ENCODE data around the gene SF3A1. TPM values are rescaled to one million over a fixed set of nuclear protein-coding genes. Genes with fewer than 3 reads are reported as not detected.

Gene SF3A1
- total RNA-seq, 1 donor from 2014 or later: 54.8 TPM

DNA sequence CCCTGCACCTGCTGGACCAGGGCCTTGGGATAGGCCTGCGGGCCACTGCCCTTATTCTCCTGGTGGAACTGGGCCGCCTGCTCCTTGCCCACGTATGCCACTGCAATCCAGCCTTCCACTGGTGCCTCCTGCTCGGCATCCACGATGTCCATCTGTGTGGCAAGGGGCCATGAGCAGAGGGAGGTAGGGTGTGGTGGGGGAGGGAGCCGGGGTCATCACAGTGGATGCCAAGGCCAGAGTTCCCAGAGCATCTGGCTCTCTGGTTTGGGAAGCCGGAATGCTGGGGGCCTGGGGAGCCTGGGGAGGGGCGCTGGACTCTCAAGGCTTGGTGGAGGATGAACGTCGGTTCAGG is 29.9 kb upstream of the SF3A1 start:
- no peaks in the 10 kb centered on the region for H3K27me3 ChIP-seq (ENCODE audit: control insufficient read depth, insufficient read depth, low read length)
- peak overlapping the region; percentile 60 for H3K4me3 ChIP-seq (ENCODE audit: low read depth, low read length)
- H3K36me3 ChIP-seq (ENCODE audit: control insufficient read depth, insufficient read depth, low read length): no peaks in the 10 kb centered on the region
- TF ChIP-seq, protein P1, sequence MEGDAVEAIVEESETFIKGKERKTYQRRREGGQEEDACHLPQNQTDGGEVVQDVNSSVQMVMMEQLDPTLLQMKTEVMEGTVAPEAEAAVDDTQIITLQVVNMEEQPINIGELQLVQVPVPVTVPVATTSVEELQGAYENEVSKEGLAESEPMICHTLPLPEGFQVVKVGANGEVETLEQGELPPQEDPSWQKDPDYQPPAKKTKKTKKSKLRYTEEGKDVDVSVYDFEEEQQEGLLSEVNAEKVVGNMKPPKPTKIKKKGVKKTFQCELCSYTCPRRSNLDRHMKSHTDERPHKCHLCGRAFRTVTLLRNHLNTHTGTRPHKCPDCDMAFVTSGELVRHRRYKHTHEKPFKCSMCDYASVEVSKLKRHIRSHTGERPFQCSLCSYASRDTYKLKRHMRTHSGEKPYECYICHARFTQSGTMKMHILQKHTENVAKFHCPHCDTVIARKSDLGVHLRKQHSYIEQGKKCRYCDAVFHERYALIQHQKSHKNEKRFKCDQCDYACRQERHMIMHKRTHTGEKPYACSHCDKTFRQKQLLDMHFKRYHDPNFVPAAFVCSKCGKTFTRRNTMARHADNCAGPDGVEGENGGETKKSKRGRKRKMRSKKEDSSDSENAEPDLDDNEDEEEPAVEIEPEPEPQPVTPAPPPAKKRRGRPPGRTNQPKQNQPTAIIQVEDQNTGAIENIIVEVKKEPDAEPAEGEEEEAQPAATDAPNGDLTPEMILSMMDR (IDR thresholded peaks at IDR 0.05; ENCODE audit: insufficient read depth, low read length, poor library complexity, severe bottlenecking): no peak
- DNase-seq (ENCODE audit: low read depth): no peak

- Histone ChIP-seq H3K4me3 (ENCODE audit: low read depth, low read length) (no peak overlapping the region), H3K36me3 (ENCODE audit: control insufficient read depth, insufficient read depth, low read length) (no peaks in the 10 kb centered on the region), H3K27me3 (ENCODE audit: control insufficient read depth, insufficient read depth, low read length) (no peaks in the 10 kb centered on the region)
- no peak for DNase-seq (ENCODE audit: low read depth)
- TF ChIP-seq, protein P1 (IDR thresholded peaks at IDR 0.05; ENCODE audit: insufficient read depth, low read length, poor library complexity, severe bottlenecking): no peak
These were observed 29.2 kb upstream of the SF3A1 start for GRCh38 chr22:30385942-30386341.

- DNase-seq (ENCODE audit: low read depth): no peak
- TF ChIP-seq, protein P1 (IDR thresholded peaks at IDR 0.05; ENCODE audit: insufficient read depth, low read length, poor library complexity, severe bottlenecking): no peak
- no peaks in the 10 kb centered on the region for H3K27me3 ChIP-seq (ENCODE audit: control insufficient read depth, insufficient read depth, low read length)
These were observed 26.4 kb upstream of the SF3A1 start for GRCh38 chr22:30383061-30383460.

DNA sequence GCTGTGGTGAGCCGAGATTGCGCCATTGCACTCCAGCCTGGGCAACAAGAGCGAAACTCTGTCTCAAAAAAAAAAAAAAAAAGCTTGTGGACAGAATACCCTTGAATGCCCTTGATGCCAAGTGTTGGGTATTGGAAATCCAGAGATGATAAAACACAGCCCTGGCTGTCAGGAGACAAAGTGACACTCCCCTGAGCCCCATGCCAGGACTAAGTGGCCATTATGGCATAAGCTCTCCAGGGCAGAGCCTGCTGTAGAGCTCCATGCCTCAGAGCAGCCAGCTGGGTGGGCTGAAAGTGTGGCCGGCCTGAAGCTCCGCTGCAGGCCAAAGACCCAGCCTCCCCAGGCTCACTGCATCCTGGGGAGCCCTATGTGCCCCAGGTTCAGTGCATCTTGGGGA is 25.6 kb upstream of the SF3A1 start:
- no peak for DNase-seq (ENCODE audit: low read depth)
- TF ChIP-seq, protein P1 (IDR thresholded peaks at IDR 0.05; ENCODE audit: insufficient read depth, low read length, poor library complexity, severe bottlenecking): no peak

More at GRCh38 chr22:30383061-30383460, 26.4 kb upstream of the SF3A1 start:
- no peak overlapping the region for H3K4me3 ChIP-seq (ENCODE audit: low read depth, low read length)
- no peaks in the 10 kb centered on the region for H3K36me3 ChIP-seq (ENCODE audit: control insufficient read depth, insufficient read depth, low read length)

DNA sequence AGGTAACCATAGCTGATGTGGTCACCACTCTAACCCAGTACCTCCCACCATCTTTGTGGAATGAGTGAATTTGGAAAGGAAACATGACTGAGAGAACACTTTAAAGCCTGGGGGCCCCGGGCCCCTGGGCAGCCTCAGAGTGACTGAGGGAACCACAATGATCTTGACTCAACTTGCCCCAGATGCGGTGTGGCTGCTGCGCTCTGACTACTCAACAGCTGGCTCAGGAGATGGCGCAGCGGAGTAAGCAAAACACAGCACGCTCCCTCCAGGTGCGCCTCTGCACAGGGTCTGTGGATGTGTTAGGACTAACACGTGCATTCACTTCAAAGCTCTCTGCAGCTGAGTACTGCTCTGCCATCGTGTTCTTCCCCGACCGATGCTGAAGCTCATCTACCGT is 24.6 kb upstream of the SF3A1 start:
- Histone ChIP-seq H3K4me3 (ENCODE audit: low read depth, low read length) (no peak overlapping the region), H3K27me3 (ENCODE audit: control insufficient read depth, insufficient read depth, low read length) (no peaks in the 10 kb centered on the region), H3K36me3 (ENCODE audit: control insufficient read depth, insufficient read depth, low read length) (no peaks in the 10 kb centered on the region)
- TF ChIP-seq, protein P1 (IDR thresholded peaks at IDR 0.05; ENCODE audit: insufficient read depth, low read length, poor library complexity, severe bottlenecking): no peak
- DNase-seq (ENCODE audit: low read depth): no peak

More for the DNA sequence above, 25.6 kb upstream of the SF3A1 start:
- Histone ChIP-seq H3K36me3 (ENCODE audit: control insufficient read depth, insufficient read depth, low read length) (no peaks in the 10 kb centered on the region), H3K4me3 (ENCODE audit: low read depth, low read length) (no peak overlapping the region), H3K27me3 (ENCODE audit: control insufficient read depth, insufficient read depth, low read length) (no peaks in the 10 kb centered on the region)

DNA sequence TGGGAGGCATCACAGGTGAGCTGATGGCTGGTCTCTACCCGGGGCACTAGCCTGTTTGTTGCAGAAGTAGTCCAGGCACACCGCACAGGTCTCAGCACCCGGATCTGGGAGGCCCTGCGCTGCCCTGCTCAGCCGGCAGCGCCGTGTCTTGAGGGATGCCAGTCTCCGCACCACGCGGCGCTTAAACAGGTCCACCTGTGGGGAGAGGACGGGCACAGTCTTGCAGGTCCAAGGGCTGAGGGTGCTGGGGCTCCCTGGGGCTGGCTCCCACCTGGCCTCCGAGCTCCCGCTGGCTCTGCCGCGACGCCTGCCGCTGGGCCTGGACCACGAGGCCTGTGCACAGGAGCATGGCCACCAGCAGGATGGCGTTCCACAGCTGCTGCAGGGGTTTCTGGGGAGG is 23.3 kb upstream of the SF3A1 start:
- no peaks in the 10 kb centered on the region for H3K36me3 ChIP-seq (ENCODE audit: control insufficient read depth, insufficient read depth, low read length)

More for the DNA sequence above, 23.3 kb upstream of the SF3A1 start:
- TF ChIP-seq, protein P1 (IDR thresholded peaks at IDR 0.05; ENCODE audit: insufficient read depth, low read length, poor library complexity, severe bottlenecking): no peak
- Histone ChIP-seq H3K4me3 (ENCODE audit: low read depth, low read length) (no peak overlapping the region), H3K27me3 (ENCODE audit: control insufficient read depth, insufficient read depth, low read length) (no peaks in the 10 kb centered on the region)
- no peak for DNase-seq (ENCODE audit: low read depth)

All from kidney epithelial cell (primary cell).